Stimulated activated CD4-positive, alpha-beta T cell treated with anti-CD3 and anti-CD28 coated beads, Interleukin-2, amount 100 ng/mL, for 24 hours (primary cell): ENCODE measurements around the gene THADA.
A peak's percentile ranks its signal among the peaks of the same experiment; 100 is the strongest.
"Not testable (repeated sequence)": the region's sequence is repeated elsewhere in the genome, so short reads cannot be mapped to it uniquely, and the experiment has no call there.

Experiments used
- DNase-seq, 2 donors: peaks; one replicate each; pipeline ENCODE4 v3.0.0-alpha.2; 2020

THADA gene

GRCh38 chr2:43198263-43198662, 397.6 kb downstream of the THADA start:
- DNase-seq, result no peak

DNA sequence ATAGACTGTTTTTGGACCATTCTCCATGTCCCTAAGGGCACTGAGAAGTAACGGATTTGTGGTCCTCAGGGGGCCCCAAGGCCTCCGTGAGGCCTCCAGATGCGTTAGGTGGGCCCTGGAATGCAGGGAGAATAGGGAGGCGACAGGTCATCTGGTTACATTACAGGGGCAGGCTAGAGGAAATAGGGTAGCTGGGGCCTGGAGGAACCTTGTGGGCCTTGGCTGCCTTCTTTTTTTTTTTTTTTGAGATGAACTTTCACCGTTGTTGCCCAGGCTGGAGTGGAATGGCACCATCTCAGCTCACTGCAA, 398.3 kb downstream of the THADA start:
- DNase-seq, result no peak

DNA sequence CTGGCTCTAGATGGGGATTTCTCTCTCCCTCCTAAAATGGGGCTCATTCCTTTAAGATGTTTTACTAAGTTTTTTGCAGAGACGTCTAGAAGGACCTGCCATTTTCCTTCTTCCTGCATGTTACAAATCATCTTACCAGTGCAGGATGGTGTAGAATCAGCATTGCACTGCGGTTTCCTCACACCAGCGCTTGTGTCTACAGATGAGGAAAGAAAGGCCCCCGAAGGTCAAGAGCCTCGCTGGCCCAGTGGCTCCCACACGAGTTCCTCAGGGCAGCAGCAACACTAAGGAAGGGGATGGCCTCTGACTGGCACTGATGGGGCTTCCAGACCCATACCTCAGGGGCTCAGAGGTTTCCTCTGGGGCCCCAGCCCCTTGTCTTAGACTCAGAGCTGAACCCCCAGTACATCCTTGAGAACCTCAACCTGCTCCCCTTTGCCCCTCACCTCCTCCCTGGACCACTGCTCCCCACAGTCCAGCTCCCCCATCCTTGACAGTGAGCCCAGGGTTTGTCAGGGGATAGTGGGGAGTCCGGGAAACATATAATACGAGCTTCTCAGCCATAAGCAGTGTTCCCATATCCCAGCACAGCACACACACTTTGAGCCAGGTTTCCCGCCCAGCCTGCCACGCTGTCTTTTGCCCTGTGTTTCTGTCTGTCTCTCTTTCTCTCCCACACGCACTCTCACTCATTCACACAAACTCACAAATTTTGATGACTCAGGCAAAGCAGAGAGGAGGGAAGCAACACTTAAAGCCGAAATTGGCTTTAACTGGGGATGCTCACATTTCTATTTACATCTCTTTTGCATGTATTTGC, 398.9 kb downstream of the THADA start:
- no peak for DNase-seq

GRCh38 chr2:43194121-43194869, 401.5 kb downstream of the THADA start:
- no peak for DNase-seq

- DNase-seq, result no peak
These were observed 402.2 kb downstream of the THADA start for GRCh38 chr2:43193652-43194120.

DNA sequence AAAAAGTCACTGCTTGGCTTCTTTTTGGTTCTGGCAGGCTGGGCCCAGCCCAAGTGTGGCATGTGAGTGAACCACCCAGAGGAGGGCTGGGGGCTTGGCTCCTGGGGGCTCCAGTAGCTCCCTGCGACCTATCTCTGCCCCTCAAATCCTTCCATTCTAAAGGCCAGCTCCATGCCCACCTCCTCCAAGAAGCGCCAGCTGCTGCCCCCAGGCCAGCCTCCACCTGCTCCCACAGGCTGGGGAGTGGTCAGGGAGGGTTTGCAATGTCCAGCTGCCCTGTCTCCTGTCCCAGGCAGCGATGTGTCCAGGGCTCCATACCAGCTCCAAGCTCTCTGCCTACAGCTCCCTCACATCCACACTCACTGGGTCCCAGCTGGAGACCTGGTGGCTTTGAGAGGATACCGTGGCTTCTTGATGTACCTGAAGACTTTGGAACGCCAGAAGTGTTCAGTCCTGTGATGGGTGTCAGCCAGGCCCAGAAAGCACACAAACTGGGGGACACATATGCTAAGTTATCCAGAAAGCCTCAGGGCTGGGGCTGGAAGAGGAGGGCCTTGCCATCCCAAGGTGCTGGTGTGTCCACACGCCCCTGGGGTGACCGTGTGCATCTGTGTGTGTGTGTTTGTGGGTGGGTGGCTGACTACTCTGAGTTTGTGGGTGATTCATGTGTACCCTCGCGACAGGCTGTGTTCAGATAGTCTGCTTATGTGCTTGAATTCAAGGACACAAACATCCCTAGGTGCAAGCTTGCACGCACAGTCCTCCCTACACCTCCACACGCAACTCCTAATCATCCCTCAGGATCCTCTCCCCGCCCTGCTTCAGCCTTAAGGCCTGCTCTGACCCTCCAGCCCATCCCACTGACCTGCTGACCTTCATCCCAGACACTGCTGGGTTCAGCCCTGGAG, 402.8 kb downstream of the THADA start:
- DNase-seq, result no peak

- no peak for DNase-seq
These were observed 403.8 kb downstream of the THADA start for GRCh38 chr2:43191947-43192516.

DNA sequence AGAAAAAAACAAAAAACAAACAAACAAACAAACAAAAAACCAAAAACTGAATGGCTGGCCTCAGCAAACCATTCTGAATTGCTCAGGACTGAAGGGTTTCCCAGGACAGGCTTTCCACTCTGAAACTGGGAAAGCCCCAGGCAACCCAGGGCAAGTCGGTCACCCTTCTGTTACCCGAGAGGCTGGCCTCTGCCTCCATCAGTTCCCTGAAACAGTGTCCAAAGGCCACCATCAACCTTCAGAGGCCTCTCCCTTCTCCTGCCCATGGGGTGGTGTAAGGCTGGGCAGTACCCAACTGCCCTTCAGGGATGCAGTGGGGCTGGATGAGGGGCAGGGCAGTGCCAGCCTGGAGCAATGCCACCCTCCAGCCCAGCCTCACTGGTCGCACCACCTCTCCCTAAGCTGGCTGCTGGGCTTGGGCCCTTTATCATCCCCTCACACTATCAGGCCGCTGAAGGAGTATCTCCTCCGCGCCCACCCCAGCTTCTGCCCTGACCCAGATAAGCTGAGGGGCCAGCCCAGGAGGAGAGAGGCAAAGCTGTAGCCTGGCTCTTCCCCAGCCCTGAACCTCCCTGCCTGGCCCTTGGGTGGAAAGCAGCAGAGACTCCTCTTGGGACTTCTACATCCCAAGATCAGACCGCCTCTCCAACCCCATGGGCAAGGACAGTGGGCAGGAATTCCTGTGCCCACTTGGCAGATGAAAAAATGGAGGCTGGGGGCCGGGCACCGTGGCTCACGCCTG, 405.4 kb downstream of the THADA start:
- DNase-seq, result no peak

- not testable (repeated sequence) for DNase-seq
These were observed 406.0 kb downstream of the THADA start for GRCh38 chr2:43189861-43190260.

- no peak for DNase-seq
These were observed 407.1 kb downstream of the THADA start for GRCh38 chr2:43188561-43189386.

- no peak for DNase-seq
These were observed 409.0 kb downstream of the THADA start for GRCh38 chr2:43186679-43187374.

GRCh38 chr2:43186321-43186678, 409.5 kb downstream of the THADA start:
- DNase-seq, result no peak

GRCh38 chr2:43185146-43185545, 410.7 kb downstream of the THADA start:
- DNase-seq, result no peak

GRCh38 chr2:43184339-43184895, 411.4 kb downstream of the THADA start:
- DNase-seq, result peak; percentile 59 to 62

DNA sequence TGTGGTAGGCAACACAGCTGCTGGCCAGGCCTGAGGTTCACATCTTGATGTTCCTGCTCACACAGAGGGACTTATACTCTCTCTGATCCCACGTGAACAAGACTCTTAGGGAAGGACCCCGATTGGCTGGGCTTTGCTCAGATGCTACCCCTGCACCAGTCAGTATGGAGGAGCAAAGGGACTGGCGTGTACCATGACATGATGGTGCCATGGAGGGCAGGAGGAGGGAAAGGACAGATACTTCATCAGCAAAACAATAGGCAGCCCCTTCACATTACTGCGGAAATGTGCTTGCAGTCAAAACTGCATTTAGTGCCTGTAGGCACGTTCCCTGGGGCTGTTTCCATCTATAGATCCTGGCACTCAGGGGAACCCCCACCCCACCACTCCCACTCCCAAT, 412.1 kb downstream of the THADA start:
- DNase-seq, result no peak

DNA sequence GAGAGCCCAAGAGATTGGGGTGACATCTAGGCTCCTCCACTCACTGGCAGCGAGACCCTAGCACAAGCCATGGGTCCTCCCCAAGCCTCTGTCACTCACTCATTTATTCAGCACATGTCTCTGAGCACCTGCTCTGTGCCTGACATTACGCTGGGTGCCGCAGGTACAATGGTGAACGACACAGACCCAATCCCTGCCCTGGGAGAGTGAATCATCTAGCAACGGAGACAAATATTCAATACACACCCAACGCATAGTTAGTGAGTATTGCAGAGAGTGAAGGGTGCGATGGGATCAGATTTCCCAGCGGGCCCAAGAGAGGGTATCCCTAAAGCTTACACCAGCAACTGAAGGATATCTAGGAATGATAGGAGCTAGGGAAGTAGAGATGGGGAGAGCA, 414.9 kb downstream of the THADA start:
- no peak for DNase-seq
